Smooth muscle cell (in vitro differentiated cells): ENCODE data around the gene SYNRG. TPM values are rescaled to one million over a fixed set of nuclear protein-coding genes. Genes with fewer than 3 reads are reported as not detected.

Experiments used
- DNase-seq: peaks from one replicate; lab custom pipeline; 2025; ENCODE audit not compliant: unreplicated experiment; lab: John Stamatoyannopoulos, UW
- H2AFZ ChIP-seq: fragments of 200-600 bp; sonication (generic); 2 replicates; pipeline ENCODE4 v1.6.0; 2016; ENCODE audit warnings: antibody characterized with exemption, low read depth, mild to moderate bottlenecking
- H3F3A ChIP-seq: fragments of 200-600 bp; sonication (generic); 2 replicates; pipeline ENCODE4 v1.6.0; 2017; ENCODE audit warnings: antibody characterized with exemption, low read depth
- H3K27ac ChIP-seq: fragments of 200-600 bp; sonication (generic); 2 replicates; pipeline ENCODE4 v1.5.1; 2016; ENCODE audit warnings: low read depth, mild to moderate bottlenecking
- H3K27me3 ChIP-seq: fragments of 200-600 bp; sonication (generic); 2 replicates; pipeline ENCODE4 v1.6.1; 2016; ENCODE audit warnings: low read depth, mild to moderate bottlenecking
- H3K36me3 ChIP-seq: fragments of 200-600 bp; sonication (generic); 2 replicates; pipeline ENCODE4 v1.5.1; 2016; ENCODE audit warnings: low read depth
- H3K4me1 ChIP-seq: fragments of 200-600 bp; sonication (generic); 2 replicates; pipeline ENCODE4 v1.5.1; 2016; ENCODE audit warnings: low read depth
- H3K4me2 ChIP-seq: fragments of 200-600 bp; sonication (generic); 2 replicates; pipeline ENCODE4 v1.6.0; 2016; ENCODE audit warnings: mild to moderate bottlenecking
- H3K4me3 ChIP-seq: fragments of 200-600 bp; sonication (generic); 2 replicates; pipeline ENCODE4 v1.5.1; 2016; ENCODE audit warnings: mild to moderate bottlenecking
- H3K79me2 ChIP-seq: fragments of 200-600 bp; sonication (generic); 2 replicates; pipeline ENCODE4 v1.6.0; 2016; ENCODE audit warnings: low read depth, mild to moderate bottlenecking
- H3K9ac ChIP-seq: fragments of 200-600 bp; sonication (generic); 2 replicates; pipeline ENCODE4 v1.6.0; 2016; ENCODE audit warnings: low read depth
- H3K9me3 ChIP-seq: fragments of 200-600 bp; sonication (generic); replicated peaks from 2 replicates; pipeline ENCODE4 v1.5.1; 2016; ENCODE audit warnings: low read depth
- H4K20me1 ChIP-seq: fragments of 200-600 bp; sonication (generic); 2 replicates; pipeline ENCODE4 v1.6.0; 2016; ENCODE audit warnings: low read depth
- CTCF ChIP-seq: fragments of 200-600 bp; sonication (generic); IDR thresholded peaks from 2 replicates; pipeline ENCODE4 v1.5.1; 2017; ENCODE audit warnings: borderline replicate concordance, mild to moderate bottlenecking, antibody characterized with exemption; ENCODE audit not compliant: insufficient read depth, poor library complexity, severe bottlenecking
- WGBS: methylation state at CpG from one replicate; pipeline ENCODE4 v1.1.7; 2016; ENCODE audit warnings: low lambda C conversion rate; 5-methylcytosine and 5-hydroxymethylcytosine counted together
- polyA plus RNA-seq: library from polyadenylated mRNA; unstranded; fragments of >200 nt; fragmentation: Nextera tagmentation; extraction: Ambion mirVana; gene quantifications from 2 replicates; pipeline ENCODE4 v1.2.1, GENCODE V29; 2016
- total RNA-seq: library from RNA; depleted of rRNA; stranded (reverse); fragments of >200 nt; gene quantifications from 2 replicates; pipeline ENCODE4 v1.2.3, GENCODE V29; 2014

The SYNRG gene
- total and polyA plus RNA-seq, 2 experiments from 2014 or later = 16.2 to 18.9 TPM

- no peaks in the 10 kb centered on the region for H3K4me1 ChIP-seq
- 100% methylated on average over 2 of the region's 2 CpGs for WGBS
Observed at GRCh38 chr17:37557482-37557881, 51.7 kb downstream of the SYNRG start.

GRCh38 chr17:37555386-37555785, 53.8 kb downstream of the SYNRG start:
- TF ChIP-seq CTCF = no peak
- 97% methylated on average over 3 of the region's 3 CpGs for WGBS

More at GRCh38 chr17:37557482-37557881, 51.7 kb downstream of the SYNRG start:
- Histone ChIP-seq H3K4me3 (no peak overlapping the region), H3K27ac (no peak overlapping the region), H4K20me1 (no peaks in the 10 kb centered on the region), H2AFZ (no peak overlapping the region), H3K9ac (no peak overlapping the region), H3K9me3 (no peaks in the 10 kb centered on the region), H3K36me3 (peaks cover 31% of the 10 kb centered on the region), H3K4me2 (no peak overlapping the region), H3K27me3 (no peaks in the 10 kb centered on the region), H3K79me2 (no peaks in the 10 kb centered on the region), H3F3A (no peaks in the 10 kb centered on the region)
- TF ChIP-seq CTCF = no peak
- DNase-seq = no peak

GRCh38 chr17:37553401-37553966, 55.7 kb downstream of the SYNRG start:
- no peak for DNase-seq
- H3K27ac ChIP-seq = no peak overlapping the region
- no peak overlapping the region for H2AFZ ChIP-seq
- H3K9ac ChIP-seq = no peak overlapping the region
- no peak for TF ChIP-seq CTCF
- H3F3A ChIP-seq = no peaks in the 10 kb centered on the region
- peaks cover 23% of the 10 kb centered on the region for H4K20me1 ChIP-seq
- H3K27me3 ChIP-seq = no peaks in the 10 kb centered on the region
- H3K36me3 ChIP-seq = peaks cover 18% of the 10 kb centered on the region
- no peaks in the 10 kb centered on the region for H3K9me3 ChIP-seq
- peaks cover 18% of the 10 kb centered on the region for H3K79me2 ChIP-seq
- 91% methylated on average over 6 of the region's 6 CpGs for WGBS
- no peak overlapping the region for H3K4me3 ChIP-seq
- H3K4me1 ChIP-seq = no peaks in the 10 kb centered on the region
- no peak overlapping the region for H3K4me2 ChIP-seq

More at GRCh38 chr17:37555386-37555785, 53.8 kb downstream of the SYNRG start:
- Histone ChIP-seq H3K9me3 (no peaks in the 10 kb centered on the region), H3K4me2 (no peak overlapping the region), H3F3A (no peaks in the 10 kb centered on the region), H3K27me3 (no peaks in the 10 kb centered on the region), H2AFZ (no peak overlapping the region), H4K20me1 (peaks cover 13% of the 10 kb centered on the region), H3K27ac (no peak overlapping the region), H3K4me3 (no peak overlapping the region), H3K79me2 (peaks cover 9% of the 10 kb centered on the region), H3K4me1 (no peaks in the 10 kb centered on the region), H3K36me3 (peaks cover 31% of the 10 kb centered on the region), H3K9ac (no peak overlapping the region)
- DNase-seq = no peak

GRCh38 chr17:37551788-37552187, 57.4 kb downstream of the SYNRG start:
- peaks cover 18% of the 10 kb centered on the region for H3K79me2 ChIP-seq
- H3K36me3 ChIP-seq = peaks cover 4% of the 10 kb centered on the region
- DNase-seq = no peak
- peak overlapping the region; percentile 58 for H3K27ac ChIP-seq
- no peak overlapping the region for H2AFZ ChIP-seq
- no peaks in the 10 kb centered on the region for H3K27me3 ChIP-seq
- no peak for TF ChIP-seq CTCF
- peak overlapping the region; percentile 1 for H3K9ac ChIP-seq
- peaks cover 26% of the 10 kb centered on the region for H4K20me1 ChIP-seq
- H3K4me3 ChIP-seq = no peak overlapping the region
- no peaks in the 10 kb centered on the region for H3K4me1 ChIP-seq
- no peak overlapping the region for H3K4me2 ChIP-seq
- no peaks in the 10 kb centered on the region for H3K9me3 ChIP-seq
- no peaks in the 10 kb centered on the region for H3F3A ChIP-seq
- 86% methylated on average over 3 of the region's 3 CpGs for WGBS
